SK-N-MC (cell line): ENCODE measurements around the gene MAVS.

Experiments used
- EZH2 ChIP-seq: fragments of 200-600 bp; sonication (generic); IDR thresholded peaks from one replicate; pipeline ENCODE4 v1.6.1; 2017; ENCODE audit warnings: antibody characterized with exemption
- POLR2AphosphoS5 ChIP-seq: IDR thresholded peaks from 2 replicates; pipeline ENCODE4 v1.6.1; 2012; ENCODE audit warnings: mild to moderate bottlenecking, low read depth, low read length, borderline replicate concordance

- TF ChIP-seq POLR2AphosphoS5 (no peak), EZH2 (no peak)
These were observed 41.4 kb downstream of the MAVS start for GRCh38 chr20:3887876-3888620.
